Left ventricle myocardium superior (tissue), 1 donor: Measurements from ENCODE around the gene GAS2. TPM values are rescaled to one million over a fixed set of nuclear protein-coding genes. Genes with fewer than 3 reads are reported as not detected.

Source experiments
- ATAC-seq: fragments of 200-7000 bp; cut with Tn5 transposase; one replicate; pipeline ENCODE4 v1.9.1; 2020; ENCODE audit warnings: mild to moderate bottlenecking, moderate library complexity
- DNase-seq: peaks from one replicate; pipeline ENCODE4 v3.0.0-alpha.2; 2020
- intact Hi-C: fragments of 100-400 bp; cut with micrococcal nuclease; formaldehyde crosslinking; loops from one replicate; pipeline ENCODE4 v1.11.0; 2022
- total RNA-seq: library from RNA; stranded (reverse); fragmentation: NEBNext Ultra II Directional; extraction: Animal tissue kit (Norgen Biotek cat#: 25700); gene quantifications from one replicate; pipeline ENCODE4 v1.2.1, GENCODE V29; 2021
- donor health status: DM: no; HTN: yes; CAD: no; lungs with severe emphysema.

Gene GAS2
- total RNA-seq, 1 donor from 2014 or later: 13.0 TPM

DNA sequence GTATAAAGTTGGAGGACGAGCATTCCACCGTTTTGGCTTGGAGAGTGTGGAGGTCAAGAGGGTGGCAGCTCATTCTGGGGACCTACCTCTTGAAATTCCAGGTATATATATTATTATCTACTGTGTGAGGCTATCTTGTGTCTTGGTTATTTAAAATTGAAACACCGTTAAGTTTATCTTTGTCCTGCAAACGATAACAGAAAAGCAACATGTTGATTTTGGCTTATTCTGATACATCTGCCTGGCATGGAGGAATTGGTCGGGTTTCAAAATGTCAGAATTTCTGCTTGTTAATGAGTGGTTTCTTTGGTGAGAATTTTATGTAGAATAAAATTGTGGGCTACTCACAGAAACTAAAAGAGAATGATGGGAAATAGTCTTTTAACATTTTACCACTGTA is 108.8 kb downstream of the GAS2 start:
- no peak for DNase-seq
- intact Hi-C loops: no loop called here
- no peak for ATAC-seq

DNA sequence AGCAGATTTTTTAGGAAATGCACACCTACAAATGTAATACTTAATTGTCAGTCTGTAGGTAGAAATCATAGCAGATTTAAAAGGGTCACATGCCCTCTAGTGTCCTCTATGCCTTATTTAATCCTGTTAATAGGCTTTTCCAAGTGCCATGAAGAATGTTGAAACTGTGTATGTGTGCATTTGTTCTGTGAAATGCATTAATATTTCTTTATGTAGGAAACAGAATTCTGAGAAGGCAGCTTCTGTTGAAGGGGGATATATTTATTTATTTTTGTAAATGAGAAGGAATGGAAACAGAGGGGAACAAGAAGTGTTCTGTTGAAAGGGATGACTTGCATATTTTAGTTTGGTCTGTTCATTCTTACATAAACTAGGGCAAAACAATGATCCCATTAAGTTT is 112.2 kb downstream of the GAS2 start:
- DNase-seq (no peak), ATAC-seq (no peak)
- intact Hi-C loops: no loop called here

DNA sequence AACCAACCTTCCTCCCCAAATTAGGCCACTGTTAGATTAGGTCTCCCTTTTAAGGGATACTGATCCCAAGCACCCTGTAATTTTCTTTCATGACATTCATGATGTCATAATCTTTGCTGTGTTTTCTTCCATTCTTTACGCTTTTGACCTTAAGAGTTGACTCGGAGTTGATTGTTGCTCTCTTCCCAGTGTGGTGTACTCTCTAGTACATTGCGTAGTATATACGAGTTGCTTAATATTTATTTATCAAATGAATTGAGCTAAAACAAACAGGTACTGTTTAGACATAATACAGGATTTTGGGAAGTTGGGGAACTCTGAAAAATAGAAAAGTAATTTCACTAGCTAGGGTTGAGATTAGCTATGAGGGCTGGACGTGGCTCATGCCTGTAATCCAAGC is 113.4 kb downstream of the GAS2 start:
- DNase-seq (no peak), ATAC-seq (no peak)
- intact Hi-C loops: no loop called here

DNA sequence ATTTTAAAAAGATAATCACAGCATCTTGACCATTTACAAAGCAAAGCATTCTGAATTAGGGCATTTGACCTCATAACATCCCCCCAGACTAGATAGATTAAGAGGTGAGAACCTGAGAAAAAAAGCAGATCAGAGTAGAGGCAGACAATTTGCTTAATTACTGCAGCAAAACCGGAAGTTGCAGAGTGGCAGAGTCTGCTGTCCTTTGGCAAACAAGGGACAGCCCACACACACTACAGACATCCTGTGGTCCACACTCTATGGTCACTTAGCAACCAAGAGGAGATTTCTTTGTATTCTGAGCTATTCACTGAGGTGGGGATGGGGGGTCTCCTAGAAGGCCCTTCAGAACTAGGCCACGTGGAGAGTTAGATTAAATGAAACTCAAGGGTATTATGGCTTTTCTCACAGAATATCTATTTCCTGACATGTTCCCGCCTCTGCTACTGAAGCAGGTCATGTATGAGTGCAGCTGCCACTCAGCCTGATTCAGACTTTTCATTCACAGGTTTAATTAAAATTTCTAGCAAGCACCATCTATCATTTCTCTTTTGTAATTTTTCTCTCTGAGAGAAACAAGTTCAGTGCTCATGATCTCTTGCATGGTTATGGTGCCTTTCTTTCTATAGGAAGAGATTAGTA is 114.7 kb downstream of the GAS2 start:
- DNase-seq (no peak), ATAC-seq (no peak)
- intact Hi-C loops: no loop called here

DNA sequence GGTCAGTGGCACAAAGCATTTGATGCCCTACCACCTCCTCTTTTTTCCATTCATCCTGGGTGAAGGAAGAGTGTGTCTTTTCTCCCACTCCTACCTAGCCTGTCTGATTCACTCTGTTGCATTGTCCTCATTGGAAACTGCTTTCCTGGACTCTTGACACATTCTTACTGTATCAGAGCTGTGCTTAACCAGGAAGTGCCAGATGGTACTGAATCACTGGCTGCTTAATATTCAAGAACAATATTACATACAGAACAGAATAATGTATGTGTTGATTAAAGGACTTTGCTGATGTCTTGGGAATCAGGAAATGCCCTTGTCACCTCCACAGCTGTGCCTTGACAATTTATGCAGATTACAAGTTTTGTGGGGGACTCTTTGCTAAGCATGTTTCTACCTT is 118.8 kb downstream of the GAS2 start:
- intact Hi-C loops: no loop called here
- DNase-seq (no peak), ATAC-seq (peak; percentile 34)

DNA sequence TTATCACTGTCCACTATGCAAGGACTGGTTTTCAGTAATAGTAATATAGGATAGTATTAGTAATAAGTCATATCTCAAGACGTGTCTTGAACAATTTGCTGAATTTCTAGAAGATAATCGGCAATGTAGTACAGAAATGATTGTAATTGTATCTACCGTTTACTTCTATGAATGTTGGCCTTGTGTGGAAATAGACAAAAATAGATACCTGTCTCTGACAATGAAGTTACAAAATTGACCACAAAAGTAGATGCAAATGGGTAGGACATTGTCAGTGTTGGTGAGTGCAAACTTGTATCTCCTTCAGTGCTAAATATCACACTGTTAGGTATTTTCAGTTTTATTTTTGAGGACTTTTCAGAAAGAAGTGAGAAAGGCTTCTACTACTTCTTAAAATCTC is 120.1 kb downstream of the GAS2 start:
- ATAC-seq: no peak
- intact Hi-C loops: loop anchor here (2.0 kb wide), 1 partner anchor 452 kb away; no protein-coding TSS in a partner anchor

DNA sequence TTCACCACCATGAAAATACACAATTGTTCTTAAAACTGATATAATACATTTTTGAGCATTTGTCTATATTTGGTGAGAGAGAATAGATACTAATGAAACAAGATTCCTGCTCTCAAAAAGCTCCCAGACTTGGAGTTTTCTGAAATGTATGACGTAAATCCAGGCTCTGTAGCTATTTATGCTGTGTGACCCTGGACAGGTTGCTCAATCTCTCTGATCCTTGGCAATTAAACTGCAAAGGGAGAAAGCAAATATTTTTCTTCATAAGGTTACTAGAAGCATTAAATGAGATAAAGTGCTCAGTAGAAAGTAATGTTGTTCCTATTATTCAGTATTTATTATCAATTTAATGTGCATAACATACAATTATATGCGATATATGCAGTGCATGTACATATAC is 120.6 kb downstream of the GAS2 start:
- ATAC-seq (no peak), DNase-seq (no peak)
- intact Hi-C loops: loop anchor here (2.0 kb wide), 1 partner anchor 452 kb away; no protein-coding TSS in a partner anchor

More for the DNA sequence above, 120.1 kb downstream of the GAS2 start:
- DNase-seq: no peak

DNA sequence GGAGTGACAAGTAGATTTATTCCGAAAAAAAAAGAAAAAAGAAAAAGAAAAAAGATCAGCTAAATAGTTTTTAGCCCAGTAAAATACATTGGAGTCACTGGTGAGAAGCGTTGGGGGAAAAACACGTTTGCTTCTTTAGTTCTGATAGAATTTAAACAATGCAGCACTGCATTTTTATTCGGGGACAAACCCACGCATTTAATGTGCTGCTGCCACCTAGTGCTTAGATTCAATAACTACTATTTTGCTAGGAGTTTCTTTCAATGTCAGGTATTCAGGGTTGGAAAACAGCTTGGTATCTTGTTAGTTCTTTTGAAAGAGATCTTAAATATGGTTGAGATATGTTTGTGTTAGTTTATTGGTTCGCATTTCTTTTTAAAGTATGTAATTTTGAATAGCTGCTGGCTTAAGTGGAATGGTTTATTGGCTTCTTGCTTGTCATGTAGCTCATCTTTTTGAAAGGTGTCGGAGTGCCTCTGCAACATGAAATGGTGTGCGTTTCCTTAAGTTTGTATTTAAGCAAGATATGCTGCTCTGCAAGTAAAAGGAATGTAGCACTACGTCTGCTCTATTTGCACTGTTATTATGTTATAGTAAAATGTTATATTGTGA is 121.2 kb downstream of the GAS2 start:
- ATAC-seq (peak; percentile 41), DNase-seq (no peak)
- intact Hi-C loops: loop anchor here (2.0 kb wide), 1 partner anchor 453 kb away; no protein-coding TSS in a partner anchor

DNA sequence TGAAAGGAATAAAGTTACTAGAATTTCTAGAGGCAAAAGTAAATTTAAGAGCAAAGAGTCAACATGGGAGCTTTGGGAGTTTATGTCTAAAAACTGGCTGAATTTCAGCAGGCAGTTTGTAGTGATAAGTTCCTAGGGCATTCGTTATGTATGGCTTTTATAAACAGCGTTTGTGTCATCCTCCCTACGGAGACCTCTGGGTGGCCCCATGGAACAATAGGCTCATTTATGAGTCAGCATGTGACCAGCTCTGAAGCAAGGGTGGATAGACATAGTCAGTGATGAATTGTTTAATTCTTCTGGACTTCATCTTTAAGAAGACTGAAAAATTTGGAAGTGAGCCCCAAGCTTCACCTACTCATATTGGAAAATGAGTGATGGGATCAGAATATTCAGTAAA is 126.1 kb downstream of the GAS2 start:
- ATAC-seq (no peak), DNase-seq (no peak)
- intact Hi-C loops: no loop called here

DNA sequence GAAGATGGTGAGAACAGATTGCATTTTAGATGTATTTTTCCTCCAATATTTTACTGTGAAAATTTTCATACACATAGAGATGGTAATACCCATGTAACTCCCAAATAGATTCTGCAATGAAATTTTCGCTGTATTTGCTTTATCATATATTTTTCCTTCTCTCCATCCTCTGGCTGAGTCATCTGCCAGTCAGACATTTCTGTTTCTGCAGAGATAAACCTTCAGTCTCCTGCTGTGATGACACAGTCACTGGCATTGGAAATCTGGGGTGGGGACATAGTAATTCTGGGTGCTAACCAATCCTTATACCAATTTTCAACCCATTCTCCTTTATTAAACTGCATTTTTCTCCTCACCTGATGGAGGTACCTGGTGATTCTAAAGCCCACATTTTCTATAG is 129.5 kb downstream of the GAS2 start:
- no peak for ATAC-seq

DNA sequence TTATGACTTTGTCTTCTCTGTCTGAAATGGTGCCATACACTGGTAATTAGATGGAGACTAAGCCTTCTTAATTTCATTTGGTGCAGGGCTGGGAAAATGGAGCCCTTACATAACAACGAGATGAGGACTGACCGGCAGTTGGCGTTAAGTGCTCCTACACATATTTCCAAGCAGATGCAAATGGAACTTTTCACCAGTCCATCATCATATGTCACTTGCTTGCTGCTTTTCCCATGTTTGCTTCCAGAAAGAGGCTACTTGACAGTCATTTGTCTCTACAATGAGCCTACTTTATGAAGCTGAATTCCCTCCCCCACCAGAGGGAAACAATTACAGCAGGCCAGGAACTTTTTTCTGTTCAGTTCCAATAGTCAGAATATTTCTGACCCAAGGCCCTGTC is 130.6 kb downstream of the GAS2 start:
- ATAC-seq (no peak), DNase-seq (no peak)
- intact Hi-C loops: no loop called here

More for the DNA sequence above, 129.5 kb downstream of the GAS2 start:
- no peak for DNase-seq
- intact Hi-C loops: no loop called here

DNA sequence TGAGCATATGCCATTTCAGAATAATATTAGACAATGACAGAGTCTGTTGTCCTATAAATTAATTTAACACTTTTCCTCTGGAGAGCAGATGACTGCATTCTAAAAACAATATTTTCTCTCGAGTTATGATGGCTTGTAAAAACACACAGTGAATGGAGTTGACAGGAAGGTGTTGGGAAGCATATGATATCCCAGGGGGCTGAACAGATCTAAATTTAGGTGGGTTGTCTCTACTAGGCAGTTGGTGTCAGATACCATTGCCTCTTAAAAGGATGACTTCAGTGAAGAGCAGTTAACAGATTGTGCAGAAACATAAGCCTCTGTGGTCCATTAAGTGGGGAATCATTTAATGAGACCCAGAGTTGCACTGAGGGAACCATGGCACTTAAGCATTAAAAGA is 132.5 kb downstream of the GAS2 start:
- no peak for ATAC-seq
- intact Hi-C loops: no loop called here

DNA sequence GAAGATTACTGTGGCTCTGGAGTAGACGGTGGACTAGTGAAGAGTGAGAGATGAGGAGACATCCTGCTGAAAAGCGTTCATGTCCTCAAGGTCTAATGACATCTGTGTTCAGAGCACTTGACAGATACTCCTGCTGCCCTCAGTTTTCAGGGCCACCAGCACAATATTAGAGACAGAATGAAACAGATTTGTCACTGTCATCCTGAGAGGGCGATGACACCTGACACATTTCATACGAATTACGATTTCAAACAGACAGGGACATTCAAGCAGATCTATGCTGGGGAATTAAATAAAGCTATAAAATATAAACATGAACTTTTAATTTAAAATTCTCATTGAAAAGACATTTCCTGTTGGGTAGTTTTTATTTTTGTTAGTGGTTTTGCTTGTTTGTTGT is 134.1 kb downstream of the GAS2 start:
- ATAC-seq: no peak
- no peak for DNase-seq
- intact Hi-C loops: no loop called here

More for the DNA sequence above, 132.5 kb downstream of the GAS2 start:
- DNase-seq: no peak

DNA sequence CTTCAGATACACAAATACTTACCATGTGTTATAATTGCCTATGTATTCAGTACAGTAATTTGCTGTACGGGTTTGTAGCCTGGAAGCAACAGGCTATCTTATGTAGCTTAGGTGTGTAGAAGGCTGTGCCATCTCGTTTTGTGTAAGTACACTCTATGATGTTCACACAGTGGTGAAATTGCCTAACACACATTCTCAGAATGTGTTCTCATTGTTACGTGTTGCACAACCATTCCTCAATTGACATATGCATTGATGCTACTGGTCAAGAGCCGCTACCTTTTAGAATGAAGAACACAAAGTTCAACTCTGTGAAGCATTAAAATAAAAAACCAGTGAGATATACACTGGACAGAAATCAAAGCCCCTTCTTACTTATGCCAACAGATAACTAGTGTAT is 136.4 kb downstream of the GAS2 start:
- intact Hi-C loops: no loop called here
- ATAC-seq: no peak
- no peak for DNase-seq

DNA sequence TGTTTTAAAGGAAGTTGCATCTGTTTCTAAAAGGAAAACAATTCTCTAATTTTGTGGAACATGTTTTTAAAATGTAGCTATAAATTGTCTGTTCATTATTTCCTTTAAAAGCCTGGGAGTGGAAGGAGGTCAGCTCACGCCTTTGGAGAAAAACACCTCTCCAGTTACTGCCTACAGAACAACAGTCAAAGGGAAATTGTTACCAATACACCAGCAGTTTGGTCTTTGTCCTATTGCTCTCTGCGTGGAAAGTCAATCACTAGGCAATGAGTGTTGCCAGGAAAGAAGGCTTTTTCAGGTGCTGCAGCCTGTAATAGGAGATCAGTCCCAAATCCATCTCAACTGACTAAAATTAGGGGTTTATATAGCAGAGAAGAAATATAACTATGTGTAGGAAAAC is 141.0 kb downstream of the GAS2 start:
- no peak for DNase-seq
- ATAC-seq: no peak
- intact Hi-C loops: no loop called here

DNA sequence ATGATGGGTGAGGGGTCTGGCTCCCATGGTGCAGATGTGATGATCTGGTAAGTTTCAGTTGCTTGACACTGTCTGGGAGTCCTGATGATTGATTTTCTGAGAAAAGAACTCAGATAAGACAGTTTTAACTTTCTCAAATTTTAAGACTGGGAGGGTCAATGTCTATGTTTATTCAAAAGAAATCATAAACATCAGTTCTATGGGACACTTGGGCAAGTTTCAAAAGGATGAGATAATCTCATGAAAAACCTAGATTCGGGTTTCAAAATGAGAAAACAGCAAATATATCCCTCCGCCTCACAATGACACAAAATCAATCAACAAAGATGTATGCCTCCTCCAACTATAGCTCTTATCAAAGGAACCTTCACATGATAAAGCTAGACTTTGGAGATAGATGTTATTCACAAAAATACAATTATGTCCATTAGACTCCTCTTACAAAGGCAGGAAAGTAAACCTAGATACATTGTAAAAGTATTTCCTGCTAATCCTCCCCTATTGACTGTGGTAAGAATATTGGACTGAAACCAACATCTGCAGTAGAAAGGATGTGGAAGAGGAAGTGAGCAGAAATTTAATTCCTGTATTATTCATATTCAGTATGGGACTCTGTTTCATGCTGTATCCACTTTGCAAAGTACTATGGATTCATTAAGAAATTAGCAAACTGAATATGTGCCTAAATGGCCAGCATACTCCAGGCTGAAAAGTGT is 141.6 kb downstream of the GAS2 start:
- intact Hi-C loops: no loop called here
- ATAC-seq: peak; percentile 53
- DNase-seq: no peak

DNA sequence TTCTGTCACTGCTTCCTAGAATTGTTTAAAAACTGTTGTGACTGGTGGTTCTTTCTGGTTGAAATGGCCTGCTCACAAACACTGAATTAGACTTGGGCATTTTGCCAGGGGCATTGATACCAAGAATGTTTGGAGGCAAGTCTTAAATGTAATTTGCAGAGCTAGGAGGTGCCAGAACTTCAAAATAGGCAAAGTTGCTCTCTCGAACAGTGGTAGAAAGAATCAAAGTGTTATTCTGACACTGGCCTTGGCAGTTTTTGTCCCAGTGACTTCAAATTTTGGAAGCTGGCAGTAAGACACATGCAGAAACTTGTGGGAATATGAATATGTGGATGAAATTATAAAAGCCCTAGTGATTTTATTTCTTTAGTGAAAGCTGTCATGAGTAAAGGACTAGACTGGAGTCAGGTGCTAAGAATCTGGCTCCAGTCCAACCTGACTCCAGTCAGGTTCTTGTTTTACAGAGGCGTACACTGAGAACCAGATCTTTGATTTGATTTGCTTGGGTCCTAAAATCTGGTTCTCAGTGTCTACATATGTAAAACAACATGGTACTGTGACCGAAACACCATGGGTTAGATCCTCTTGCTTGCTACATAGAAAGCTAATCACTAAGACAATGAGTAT is 142.3 kb downstream of the GAS2 start:
- no peak for DNase-seq
- intact Hi-C loops: no loop called here
- ATAC-seq: peak; percentile 29

DNA sequence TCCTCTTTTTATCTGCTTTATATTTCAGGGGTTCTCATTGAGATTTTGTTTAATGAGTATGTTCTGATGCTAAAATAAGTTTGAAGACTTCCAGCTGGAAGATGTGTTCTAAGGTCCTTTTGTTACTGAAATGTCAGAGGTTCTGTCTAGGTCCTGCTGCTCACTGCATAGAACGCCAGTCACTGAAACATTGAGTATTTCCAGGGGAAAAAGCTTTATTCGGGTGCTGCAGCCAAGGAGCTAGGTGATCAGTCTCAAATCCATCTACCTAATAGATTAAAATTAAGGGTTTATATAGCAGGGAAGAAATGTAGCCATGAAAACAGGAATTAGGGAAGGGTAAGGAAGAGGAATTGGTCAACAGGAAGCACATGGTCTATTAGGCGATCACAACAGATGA is 143.5 kb downstream of the GAS2 start:
- intact Hi-C loops: no loop called here
- no peak for DNase-seq
- ATAC-seq: no peak

DNA sequence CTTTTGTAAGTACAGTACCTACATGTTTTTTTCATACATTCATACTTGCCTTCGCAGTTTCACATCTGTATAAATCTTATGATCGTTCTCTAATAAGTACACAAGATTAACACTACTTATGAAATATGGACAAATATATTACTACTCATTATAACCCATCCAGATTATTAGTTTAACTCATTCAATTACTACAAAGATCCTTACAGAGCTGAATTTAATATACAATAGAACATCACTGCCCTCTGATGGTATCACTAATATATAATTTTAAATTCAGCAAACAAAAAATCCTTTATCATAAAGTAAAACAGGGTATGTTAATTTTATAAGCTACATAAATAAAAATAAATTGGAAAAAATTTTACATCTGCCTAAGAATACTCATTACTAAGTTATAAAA is 155.8 kb downstream of the GAS2 start:
- no peak for ATAC-seq
- no peak for DNase-seq
- intact Hi-C loops: no loop called here

DNA sequence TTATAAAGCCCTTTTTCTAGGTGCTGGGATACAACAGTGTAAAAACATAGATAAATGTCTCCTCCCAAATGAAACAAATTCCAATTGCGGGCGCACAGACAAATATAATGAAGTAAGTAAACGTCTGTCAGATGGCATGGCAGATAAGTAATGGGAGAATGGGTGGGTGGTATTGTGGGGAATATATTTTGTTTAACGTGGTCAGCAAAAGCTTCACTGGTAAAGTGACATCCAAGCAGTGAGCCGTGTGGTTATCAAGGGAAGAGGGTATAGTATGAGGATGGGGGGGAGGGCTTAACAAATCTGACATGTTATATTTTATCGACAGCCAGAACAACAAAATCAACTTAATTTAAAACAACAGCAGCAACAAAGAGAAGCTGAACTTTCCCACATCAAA is 162.0 kb downstream of the GAS2 start:
- DNase-seq: no peak
- no peak for ATAC-seq
- intact Hi-C loops: no loop called here
